ENCODE data around the gene SERPINE1. TPM values are rescaled to one million over a fixed set of nuclear protein-coding genes. Genes with fewer than 3 reads are reported as not detected.

SERPINE1 gene
- total RNA-seq, 3 donors from 2014 or later: 0.55 to 2.9 (median 1.6) TPM

- TF ChIP-seq CTCF (IDR thresholded peaks at IDR 0.05): no peak
- H3K9me3 ChIP-seq: no peaks in the 10 kb centered on the region
- H3K4me3 ChIP-seq: no peak overlapping the region
- H3K4me1 ChIP-seq (ENCODE audit: low read depth): no peaks in the 10 kb centered on the region
- intact Hi-C loops (cut with DNase I, micrococcal nuclease): no loop called here
- H3K36me3 ChIP-seq (ENCODE audit: low read depth): no peaks in the 10 kb centered on the region
- DNase-seq (no peak), ATAC-seq (no peak)
These were observed 32.5 kb upstream of the SERPINE1 start for GRCh38 chr7:101094376-101094775.

GRCh38 chr7:101094791-101095375, 32.0 kb upstream of the SERPINE1 start:
- Histone ChIP-seq H3K4me3 (no peak overlapping the region), H3K36me3 (ENCODE audit: low read depth) (no peaks in the 10 kb centered on the region), H3K9me3 (no peaks in the 10 kb centered on the region), H3K4me1 (ENCODE audit: low read depth) (no peaks in the 10 kb centered on the region)
- DNase-seq (peak in 2 of 3 donors; percentile 58 to 72), ATAC-seq (peak; percentile 80)
- TF ChIP-seq CTCF (IDR thresholded peaks at IDR 0.05): peak; percentile 29
- intact Hi-C loops (cut with DNase I, micrococcal nuclease): no loop called here

GRCh38 chr7:101096331-101096956, 30.5 kb upstream of the SERPINE1 start:
- no peak for TF ChIP-seq CTCF (IDR thresholded peaks at IDR 0.05)
- Histone ChIP-seq H3K36me3 (ENCODE audit: low read depth) (no peaks in the 10 kb centered on the region), H3K4me1 (ENCODE audit: low read depth) (no peaks in the 10 kb centered on the region), H3K9me3 (no peaks in the 10 kb centered on the region), H3K4me3 (no peak overlapping the region)
- no peak for DNase-seq
- intact Hi-C loops (cut with DNase I, micrococcal nuclease): no loop called here
- no peak for ATAC-seq

GRCh38 chr7:101096957-101097347, 30.0 kb upstream of the SERPINE1 start:
- intact Hi-C loops (cut with DNase I, micrococcal nuclease): no loop called here
- no peak for TF ChIP-seq CTCF (IDR thresholded peaks at IDR 0.05)

GRCh38 chr7:101097561-101097960, 29.3 kb upstream of the SERPINE1 start:
- no peak for TF ChIP-seq CTCF (IDR thresholded peaks at IDR 0.05)
- no peak overlapping the region for H3K4me3 ChIP-seq
- H3K36me3 ChIP-seq (ENCODE audit: low read depth): no peaks in the 10 kb centered on the region
- DNase-seq: no peak
- no peaks in the 10 kb centered on the region for H3K4me1 ChIP-seq (ENCODE audit: low read depth)
- H3K9me3 ChIP-seq: no peaks in the 10 kb centered on the region
- intact Hi-C loops (cut with DNase I, micrococcal nuclease): no loop called here
- ATAC-seq: peak; percentile 8

More at GRCh38 chr7:101096957-101097347, 30.0 kb upstream of the SERPINE1 start:
- DNase-seq: no peak
- Histone ChIP-seq H3K4me1 (ENCODE audit: low read depth) (no peaks in the 10 kb centered on the region), H3K4me3 (no peak overlapping the region), H3K36me3 (ENCODE audit: low read depth) (no peaks in the 10 kb centered on the region), H3K9me3 (no peaks in the 10 kb centered on the region)
- no peak for ATAC-seq

Data from mucosa of descending colon (tissue), 3 donors.